Colonic mucosa (tissue), 4 donors: Measurements from ENCODE around the gene COA8. TPM values are rescaled to one million over a fixed set of nuclear protein-coding genes. Genes with fewer than 3 reads are reported as not detected.

ENCODE experiments used
- DNase-seq: peaks from one replicate; pipeline ENCODE4 v3.0.0-alpha.2; 2020
- H3K27ac ChIP-seq: fragments of 200-600 bp; one replicate; pipeline ENCODE4 v1.8.0; 2021
- H3K27me3 ChIP-seq: fragments of 200-600 bp; one replicate; pipeline ENCODE4 v1.8.0; 2021
- H3K36me3 ChIP-seq: fragments of 200-600 bp; one replicate; pipeline ENCODE4 v1.8.0; 2021
- H3K4me1 ChIP-seq: fragments of 200-600 bp; one replicate; pipeline ENCODE4 v1.8.0; 2021; ENCODE audit warnings: mild to moderate bottlenecking
- H3K4me3 ChIP-seq: fragments of 200-600 bp; one replicate; pipeline ENCODE4 v1.8.0; 2021
- H3K9ac ChIP-seq, 2 donors: one replicate each; pipeline ENCODE4 v1.7.0; 2013; ENCODE audit warnings: control low read depth in 2 of 2, low read depth in 2 of 2, low read length in 2 of 2
- H3K9me3 ChIP-seq: fragments of 200-600 bp; one replicate; pipeline ENCODE4 v1.8.0; 2021
- CTCF ChIP-seq: fragments of 200-600 bp; IDR thresholded peaks from one replicate; pipeline ENCODE4 v1.8.0; 2022; ENCODE audit warnings: antibody characterized with exemption, mild to moderate bottlenecking
- intact Hi-C: fragments of 100-400 bp; cut with DNase I; formaldehyde crosslinking; loops from one replicate; pipeline ENCODE4 v1.14.1; 2022
- total RNA-seq, 2 donors: library from RNA; stranded (reverse); fragmentation: NEBNext Ultra II Directional in 1 of 2; extraction: Animal tissue kit (Norgen Biotek cat#: 25700) in 1 of 2; gene quantifications; one replicate each; pipeline ENCODE4 v1.2.1, GENCODE V29; 2021
- donor health status: healthy.
- donor health status: DM: no; HTN: no; CAD: no.
- donor health status: DM: no; HTN: no; CAD: no.

COA8 gene
- total RNA-seq, 2 donors from 2014 or later, result 37.1 to 41.5 TPM

DNA sequence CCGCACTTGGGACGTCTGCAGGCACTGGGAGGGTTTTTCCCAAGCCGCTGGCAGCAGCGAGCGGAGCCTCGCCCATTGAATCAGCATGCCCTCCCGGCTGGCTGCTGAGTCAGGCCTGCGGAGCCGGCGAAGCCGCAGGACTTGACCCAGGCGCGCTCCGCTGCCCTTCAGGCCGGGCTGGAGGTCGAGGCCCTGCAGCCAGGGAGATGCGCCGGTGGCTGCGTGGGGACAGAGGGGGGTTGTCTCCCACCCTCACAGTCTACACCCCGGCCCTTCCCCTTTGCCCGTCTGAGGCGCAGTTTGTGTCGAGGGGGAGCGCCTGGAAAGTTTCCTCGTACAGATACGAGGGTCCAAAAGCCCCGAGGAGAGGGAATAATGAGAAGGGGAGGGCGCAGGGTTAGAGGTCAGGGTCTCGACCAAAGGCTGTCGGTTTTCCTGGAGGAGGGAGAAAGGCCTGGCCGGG is 65.5 kb downstream of the COA8 start:
- intact Hi-C loops, result loop anchor here (5.0 kb wide), 1 partner anchor 51 kb away; no protein-coding TSS in a partner anchor
- H3K4me1 ChIP-seq, result peaks cover 11% of the 10 kb centered on the region

DNA sequence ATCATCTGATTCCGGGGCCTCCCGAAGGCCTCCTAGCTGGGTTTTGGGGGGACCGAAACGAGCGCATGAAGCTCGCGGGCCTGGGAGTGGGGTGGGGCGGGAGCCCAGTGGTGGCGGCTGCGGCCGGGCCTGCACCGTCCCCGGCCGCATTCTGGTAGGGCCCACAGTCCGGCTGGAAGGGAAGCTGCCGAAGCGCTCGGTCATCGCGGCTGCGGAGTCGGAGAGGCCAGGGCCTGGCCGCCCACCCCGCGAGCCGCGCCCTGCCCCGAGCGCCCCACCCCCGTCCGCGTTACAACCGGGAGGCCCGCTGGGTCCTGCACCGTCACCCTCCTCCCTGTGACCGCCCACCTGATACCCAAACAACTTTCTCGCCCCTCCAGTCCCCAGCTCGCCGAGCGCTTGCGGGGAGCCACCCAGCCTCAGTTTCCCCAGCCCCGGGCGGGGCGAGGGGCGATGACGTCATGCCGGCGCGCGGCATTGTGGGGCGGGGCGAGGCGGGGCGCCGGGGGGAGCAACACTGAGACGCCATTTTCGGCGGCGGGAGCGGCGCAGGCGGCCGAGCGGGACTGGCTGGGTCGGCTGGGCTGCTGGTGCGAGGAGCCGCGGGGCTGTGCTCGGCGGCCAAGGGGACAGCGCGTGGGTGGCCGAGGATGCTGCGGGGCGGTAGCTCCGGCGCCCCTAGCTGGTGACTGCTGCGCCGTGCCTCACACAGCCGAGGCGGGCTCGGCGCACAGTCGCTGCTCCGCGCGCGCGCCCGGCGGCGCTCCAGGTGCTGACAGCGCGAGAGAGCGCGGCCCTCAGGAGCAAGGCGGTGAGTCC is 66.1 kb downstream of the COA8 start, which contains the start of gene KLC1:
Gene KLC1, plus strand, starts transcription at position 528 of the 819 bp plus-strand sequence. CDS start 25,354 bp downstream, outside the sequence.
- peak within 1 kb of the TSS; percentile 98 for H3K4me3 ChIP-seq
- H3K27ac ChIP-seq, result peak within 1 kb of the TSS; percentile 95
- H3K9me3 ChIP-seq, result no peaks in the 10 kb centered on the region
- intact Hi-C loops, result loop anchor here (5.0 kb wide), 1 partner anchor 52 kb away; no protein-coding TSS in a partner anchor
- H3K27me3 ChIP-seq, result no peaks in the 10 kb centered on the region
- DNase-seq, result peak; percentile 90
- H3K36me3 ChIP-seq, result no peaks in the 10 kb centered on the region
- peaks cover 7% of the 10 kb centered on the region for H3K4me1 ChIP-seq
- TF ChIP-seq CTCF, result no peak
- peak within 1 kb of the TSS; percentile 85 to 97 for H3K9ac ChIP-seq

More for the DNA sequence above, 65.5 kb downstream of the COA8 start:
- Histone ChIP-seq H3K9ac (peak overlapping the region; percentile 85 to 97), H3K36me3 (no peaks in the 10 kb centered on the region), H3K27ac (peak overlapping the region; percentile 95), H3K9me3 (no peaks in the 10 kb centered on the region), H3K4me3 (peak overlapping the region; percentile 98), H3K27me3 (no peaks in the 10 kb centered on the region)
- DNase-seq, result peak; percentile 84
- no peak for TF ChIP-seq CTCF

DNA sequence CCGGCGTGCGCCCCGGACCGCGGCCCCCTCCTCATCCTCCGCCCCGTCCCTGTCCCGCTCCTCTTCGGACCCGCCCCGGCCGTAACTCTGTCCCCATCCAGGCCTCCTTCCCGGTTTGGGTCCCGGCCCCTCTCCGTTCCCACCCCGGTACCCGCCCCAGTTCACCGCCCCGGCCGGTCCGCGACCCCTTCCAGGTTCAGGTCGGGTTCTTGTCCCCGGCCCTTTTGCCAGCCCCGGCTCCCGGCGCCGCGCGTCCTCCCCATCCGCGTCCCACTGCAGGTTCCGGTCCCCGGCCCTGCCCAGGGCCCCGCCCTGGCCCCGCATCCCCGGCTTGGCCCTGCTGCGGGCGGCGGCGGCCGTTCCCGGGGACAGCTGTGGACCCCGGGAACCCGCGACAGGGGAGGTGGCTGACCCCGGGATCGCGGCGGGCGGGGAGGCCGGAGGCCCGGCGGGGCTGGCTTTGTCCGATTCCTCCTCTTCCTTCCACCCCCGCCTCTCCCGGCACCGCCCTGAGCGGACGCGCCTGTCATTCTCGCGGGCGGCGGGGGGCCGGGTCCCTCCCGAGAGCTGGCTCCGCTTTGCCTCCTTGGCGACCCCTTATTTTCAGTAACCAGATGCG is 66.9 kb downstream of the COA8 start:
- H3K36me3 ChIP-seq, result no peaks in the 10 kb centered on the region
- H3K9ac ChIP-seq, result peak overlapping the region; percentile 85 to 97
- peak overlapping the region; percentile 98 for H3K4me3 ChIP-seq
- H3K27ac ChIP-seq, result peak overlapping the region; percentile 95
- intact Hi-C loops, result loop anchor here (5.0 kb wide), 2 partner anchors 52 to 62 kb away; no protein-coding TSS in a partner anchor
- H3K4me1 ChIP-seq, result peaks cover 4% of the 10 kb centered on the region
- TF ChIP-seq CTCF, result no peak
- no peaks in the 10 kb centered on the region for H3K27me3 ChIP-seq
- DNase-seq, result peak; percentile 68
- no peaks in the 10 kb centered on the region for H3K9me3 ChIP-seq

DNA sequence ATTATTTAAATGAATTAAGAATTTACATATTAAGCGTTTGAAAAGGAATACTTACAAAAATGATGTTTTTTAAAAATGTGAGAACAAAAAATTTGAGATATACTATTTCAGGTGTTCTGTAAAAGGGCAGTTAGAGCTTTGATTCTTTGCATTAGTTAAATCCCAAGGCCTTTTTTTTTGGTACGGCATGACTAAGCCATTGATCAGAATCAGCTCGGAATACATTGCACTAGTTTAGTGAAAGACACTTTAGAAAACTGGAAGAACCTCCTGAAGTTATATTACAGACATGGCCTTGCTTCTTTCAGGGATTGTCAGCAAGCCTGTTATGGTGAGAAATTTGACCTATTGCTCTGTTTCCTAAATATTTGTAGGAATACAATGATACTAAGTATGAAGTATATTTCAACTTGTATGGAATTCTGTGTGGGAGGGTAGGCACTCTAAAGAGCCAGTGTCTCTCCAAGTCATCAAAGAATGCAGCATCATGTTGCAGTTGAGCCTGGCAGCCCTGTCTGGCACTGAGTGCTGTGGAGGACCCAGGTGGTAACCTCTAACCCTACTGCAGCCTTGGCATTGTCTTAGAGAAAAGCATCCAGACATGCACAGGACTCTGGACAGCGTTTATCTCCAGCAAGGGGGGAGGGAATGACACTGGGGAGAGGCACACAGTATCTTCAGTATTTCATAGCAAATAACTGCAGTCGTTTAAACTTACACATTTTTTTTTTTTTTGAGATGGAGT is 67.8 kb downstream of the COA8 start:
- Histone ChIP-seq H3K27ac (no peak overlapping the region), H3K9me3 (no peaks in the 10 kb centered on the region), H3K4me3 (peak overlapping the region; percentile 98), H3K9ac (peak overlapping the region; percentile 46 to 97), H3K27me3 (no peaks in the 10 kb centered on the region), H3K4me1 (peaks cover 4% of the 10 kb centered on the region), H3K36me3 (no peaks in the 10 kb centered on the region)
- TF ChIP-seq CTCF, result no peak
- intact Hi-C loops, result loop anchor here (5.0 kb wide), 1 partner anchor 63 kb away; no protein-coding TSS in a partner anchor
- DNase-seq, result no peak

DNA sequence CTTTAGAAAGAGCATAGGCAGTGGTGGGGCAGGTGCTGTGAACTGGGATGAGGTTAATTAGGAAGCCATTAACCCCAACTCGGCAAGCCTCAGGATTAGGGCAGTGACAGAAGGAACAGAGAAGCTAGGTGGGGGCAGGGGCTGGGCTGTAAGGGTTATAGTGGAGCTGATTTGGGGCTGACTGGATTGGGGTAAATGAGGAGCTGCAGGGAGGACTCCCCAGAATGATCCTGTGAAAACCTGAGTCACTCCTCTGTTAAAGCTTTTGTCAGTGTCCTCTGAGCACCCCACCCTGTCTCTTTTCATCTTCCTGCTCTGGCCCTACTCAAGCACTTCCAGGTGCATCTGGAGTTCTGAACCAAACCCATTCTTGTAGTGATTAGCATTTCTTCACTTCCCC is 70.6 kb downstream of the COA8 start:
- no peaks in the 10 kb centered on the region for H3K9me3 ChIP-seq
- DNase-seq, result no peak
- H3K27ac ChIP-seq, result no peak overlapping the region

More for the DNA sequence above, 70.6 kb downstream of the COA8 start:
- Histone ChIP-seq H3K4me3 (no peak overlapping the region), H3K36me3 (no peaks in the 10 kb centered on the region), H3K27me3 (no peaks in the 10 kb centered on the region), H3K4me1 (peaks cover 4% of the 10 kb centered on the region), H3K9ac (no peak overlapping the region)
- intact Hi-C loops, result loop anchor here (5.0 kb wide), 1 partner anchor 66 kb away; no protein-coding TSS in a partner anchor
- no peak for TF ChIP-seq CTCF
